ENCODE measurements around the gene ARHGAP8.

The ARHGAP8 gene

GRCh38 chr22:44764373-44764772 is 12.0 kb downstream of the ARHGAP8 start:
- no peak for DNase-seq (ENCODE audit: extremely low read depth in 1 of 2, low read depth in 1 of 2)

- DNase-seq (ENCODE audit: extremely low read depth in 1 of 2, low read depth in 1 of 2), result no peak
Observed at GRCh38 chr22:44764974-44765373, 12.6 kb downstream of the ARHGAP8 start.

GRCh38 chr22:44765571-44766285 is 13.4 kb downstream of the ARHGAP8 start:
- no peak for DNase-seq (ENCODE audit: extremely low read depth in 1 of 2, low read depth in 1 of 2)

GRCh38 chr22:44773082-44773481 is 20.7 kb downstream of the ARHGAP8 start:
- no peak for DNase-seq (ENCODE audit: extremely low read depth in 1 of 2, low read depth in 1 of 2)

GRCh38 chr22:44775862-44776261 is 23.5 kb downstream of the ARHGAP8 start:
- DNase-seq (ENCODE audit: extremely low read depth in 1 of 2, low read depth in 1 of 2), result no peak

GRCh38 chr22:44776605-44777363 is 24.4 kb downstream of the ARHGAP8 start:
- DNase-seq (ENCODE audit: extremely low read depth in 1 of 2, low read depth in 1 of 2), result no peak

- DNase-seq (ENCODE audit: extremely low read depth in 1 of 2, low read depth in 1 of 2), result no peak
Observed at GRCh38 chr22:44777364-44777755, 25.0 kb downstream of the ARHGAP8 start.

GRCh38 chr22:44780876-44781449 is 28.6 kb downstream of the ARHGAP8 start:
- DNase-seq (ENCODE audit: extremely low read depth in 1 of 2, low read depth in 1 of 2), result no peak

- DNase-seq (ENCODE audit: extremely low read depth in 1 of 2, low read depth in 1 of 2), result no peak
Observed at GRCh38 chr22:44782363-44782963, 30.1 kb downstream of the ARHGAP8 start.

- DNase-seq (ENCODE audit: extremely low read depth in 1 of 2, low read depth in 1 of 2), result no peak
Observed at GRCh38 chr22:44783091-44783490, 30.7 kb downstream of the ARHGAP8 start.

- DNase-seq (ENCODE audit: extremely low read depth in 1 of 2, low read depth in 1 of 2), result no peak
Observed at GRCh38 chr22:44783581-44783980, 31.2 kb downstream of the ARHGAP8 start.

GRCh38 chr22:44786136-44786535 is 33.8 kb downstream of the ARHGAP8 start:
- no peak for DNase-seq (ENCODE audit: extremely low read depth in 1 of 2, low read depth in 1 of 2)

GRCh38 chr22:44786610-44787009 is 34.2 kb downstream of the ARHGAP8 start:
- DNase-seq (ENCODE audit: extremely low read depth in 1 of 2, low read depth in 1 of 2), result no peak

- DNase-seq (ENCODE audit: extremely low read depth in 1 of 2, low read depth in 1 of 2), result no peak
Observed at GRCh38 chr22:44787832-44788231, 35.5 kb downstream of the ARHGAP8 start.

- DNase-seq (ENCODE audit: extremely low read depth in 1 of 2, low read depth in 1 of 2), result no peak
Observed at GRCh38 chr22:44793106-44793505, 40.7 kb downstream of the ARHGAP8 start.

- no peak for DNase-seq (ENCODE audit: extremely low read depth in 1 of 2, low read depth in 1 of 2)
Observed at GRCh38 chr22:44793506-44794172, 41.3 kb downstream of the ARHGAP8 start.

GRCh38 chr22:44795701-44796630 is 43.6 kb downstream of the ARHGAP8 start:
- DNase-seq (ENCODE audit: extremely low read depth in 1 of 2, low read depth in 1 of 2), result no peak

GRCh38 chr22:44797181-44797725 is 44.9 kb downstream of the ARHGAP8 start:
- no peak for DNase-seq (ENCODE audit: extremely low read depth in 1 of 2, low read depth in 1 of 2)

GRCh38 chr22:44799077-44799945 is 46.9 kb downstream of the ARHGAP8 start:
- DNase-seq (ENCODE audit: extremely low read depth in 1 of 2, low read depth in 1 of 2), result no peak

Data from stimulated activated CD8-positive, alpha-beta memory T cell treated with anti-CD3 and anti-CD28 coated beads, Interleukin-7, amount 100 ng/mL, for 48 hours (primary cell).